ENCODE measurements around the gene RASSF6.
A peak's percentile ranks its signal among the peaks of the same experiment; 100 is the strongest.
"Not testable (repeated sequence)": the region's sequence is repeated elsewhere in the genome, so short reads cannot be mapped to it uniquely, and the experiment has no call there.

RASSF6 gene

DNA sequence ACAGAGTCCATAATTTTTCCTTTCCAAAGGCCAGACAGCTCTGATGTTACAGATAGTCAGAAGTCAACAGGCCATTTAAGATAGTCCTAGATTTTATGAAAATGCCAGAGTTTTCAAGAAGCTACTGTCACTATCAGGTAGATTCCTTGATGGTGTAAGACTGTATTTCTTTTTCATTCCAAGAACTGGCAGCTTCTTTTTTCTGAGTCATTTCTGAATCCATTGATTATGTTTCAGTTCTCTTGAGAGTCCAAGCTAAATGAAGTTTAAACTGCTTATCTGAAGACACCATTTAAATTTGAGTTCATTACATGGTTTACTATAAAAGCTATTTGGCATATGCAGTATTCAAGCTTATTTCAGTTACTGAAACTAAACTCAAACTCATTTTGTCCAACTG, 44.6 kb downstream of the RASSF6 start:
- DNase-seq: no peak

DNA sequence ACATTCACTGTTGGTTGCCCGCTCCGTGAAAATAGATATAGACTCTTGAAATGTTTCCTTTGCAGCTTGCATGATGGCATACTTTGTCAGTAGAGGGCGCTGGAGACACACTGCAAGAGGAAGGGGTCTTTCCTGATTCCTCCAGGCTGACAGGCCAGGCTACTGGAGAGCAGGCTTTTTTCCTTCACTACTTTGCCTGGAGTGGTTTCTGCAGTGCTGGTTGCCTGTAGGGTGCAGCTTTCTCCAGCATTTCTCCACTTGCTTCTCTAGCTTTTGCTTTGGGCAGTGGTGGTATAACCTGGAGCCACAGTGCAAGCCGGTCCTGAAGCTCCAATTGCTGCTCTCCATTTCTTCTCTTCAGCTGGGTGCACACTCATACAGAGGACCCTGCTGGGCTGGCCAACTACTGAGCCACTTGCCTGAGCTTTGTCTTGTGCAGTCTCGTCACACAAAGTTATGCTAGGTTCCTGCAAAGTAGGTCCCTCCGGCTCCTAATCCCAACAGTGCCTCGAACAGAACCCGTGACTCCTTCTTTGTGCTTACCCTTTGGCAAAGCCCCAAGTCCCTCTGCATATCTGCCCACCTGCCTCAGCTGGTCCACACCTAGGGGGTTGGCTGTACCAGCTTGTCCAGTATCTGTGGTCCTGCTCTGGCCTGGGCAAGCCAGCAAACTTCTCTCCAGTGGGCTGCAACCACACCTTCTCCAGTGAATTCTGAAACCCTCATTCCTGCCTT, 46.3 kb downstream of the RASSF6 start:
- peak; percentile 14 for DNase-seq

- not testable (repeated sequence) for DNase-seq
These were observed 69.4 kb downstream of the RASSF6 start for GRCh38 chr4:73550865-73551264.

GRCh38 chr4:73544620-73545019, 75.6 kb downstream of the RASSF6 start:
- no peak for DNase-seq

DNA sequence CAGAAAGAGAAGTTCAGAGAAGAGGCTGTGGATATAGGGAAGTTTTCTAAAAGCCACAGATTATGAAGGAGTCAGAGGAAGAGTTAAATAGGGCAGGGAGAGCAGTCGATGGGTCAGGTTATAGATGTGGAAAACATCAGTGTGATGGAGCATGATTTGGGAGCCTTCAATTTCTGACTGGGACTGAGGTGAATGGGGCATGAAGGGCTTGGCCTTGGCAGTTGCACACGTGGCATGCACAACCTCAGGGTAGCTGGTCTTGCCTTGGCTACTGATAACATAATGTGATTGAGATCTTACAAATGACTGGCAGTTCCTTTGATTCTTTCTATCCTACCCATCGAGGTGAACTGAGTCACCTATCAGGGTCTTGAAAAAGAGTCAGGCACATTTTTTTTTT, 79.0 kb downstream of the RASSF6 start:
- DNase-seq: no peak

- DNase-seq: no peak
These were observed 79.4 kb downstream of the RASSF6 start for GRCh38 chr4:73540826-73541225.

DNA sequence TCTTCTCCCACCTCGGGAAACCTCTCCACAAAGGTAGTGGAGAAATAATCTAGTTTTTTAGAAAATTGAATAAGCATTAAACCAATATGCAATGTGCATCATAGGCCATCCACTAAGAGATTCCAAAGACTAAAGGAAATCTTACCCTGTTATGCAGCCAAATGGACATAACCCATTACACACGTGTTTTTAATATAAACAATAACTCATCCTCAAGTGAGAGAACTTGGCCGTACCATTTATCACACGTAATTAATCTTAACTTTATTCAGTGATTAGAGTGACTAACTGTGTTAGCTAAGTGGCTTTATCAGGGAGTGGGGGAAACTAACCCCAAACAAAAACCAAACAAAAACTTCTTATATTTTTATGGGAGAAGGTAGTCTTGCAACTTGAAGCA, 80.8 kb downstream of the RASSF6 start:
- no peak for DNase-seq

GRCh38 chr4:73538162-73538561, 82.1 kb downstream of the RASSF6 start:
- no peak for DNase-seq

- no peak for DNase-seq
These were observed 86.5 kb downstream of the RASSF6 start for GRCh38 chr4:73533515-73534422.

GRCh38 chr4:73528171-73528570, 92.1 kb downstream of the RASSF6 start:
- no peak for DNase-seq

- no peak for DNase-seq
These were observed 93.0 kb downstream of the RASSF6 start for GRCh38 chr4:73527196-73527595.

- DNase-seq: no peak
These were observed 94.6 kb downstream of the RASSF6 start for GRCh38 chr4:73525611-73526010.

- DNase-seq: no peak
These were observed 97.1 kb downstream of the RASSF6 start for GRCh38 chr4:73523126-73523525.

All from CD4-positive, alpha-beta T cell treated with Interleukin-4 for 4 hours (primary cell).